ENCODE data around the gene C1orf185. TPM values are rescaled to one million over a fixed set of nuclear protein-coding genes. Genes with fewer than 3 reads are reported as not detected.

The C1orf185 gene
- total RNA-seq, 4 donors from 2014 or later: not detected

GRCh38 chr1:51071291-51072042 is 30.6 kb upstream of the C1orf185 start:
- 78% methylated on average over 11 of the region's 11 CpGs for WGBS
- no peaks in the 10 kb centered on the region for H3K27me3 ChIP-seq
- no peak for DNase-seq (ENCODE audit: low spot score in 2 of 2)
- no peaks in the 10 kb centered on the region for H3K4me1 ChIP-seq
- H3K9me3 ChIP-seq: no peaks in the 10 kb centered on the region
- H3K27ac ChIP-seq: no peak overlapping the region
- TF ChIP-seq EP300 (IDR thresholded peaks at IDR 0.05) (no peak), POLR2AphosphoS5 (IDR thresholded peaks at IDR 0.05) (no peak), CTCF (IDR thresholded peaks at IDR 0.05) (no peak), POLR2A (IDR thresholded peaks at IDR 0.05) (no peak)
- H3K36me3 ChIP-seq: no peaks in the 10 kb centered on the region
- H3K4me3 ChIP-seq: no peak overlapping the region

- WGBS: 78% methylated on average over 16 of the region's 16 CpGs
- H3K4me3 ChIP-seq: no peak overlapping the region
- H3K36me3 ChIP-seq: no peaks in the 10 kb centered on the region
- H3K27me3 ChIP-seq: no peaks in the 10 kb centered on the region
- H3K4me1 ChIP-seq: no peaks in the 10 kb centered on the region
- no peak for DNase-seq (ENCODE audit: low spot score in 2 of 2)
- no peaks in the 10 kb centered on the region for H3K9me3 ChIP-seq
- no peak overlapping the region for H3K27ac ChIP-seq
- TF ChIP-seq POLR2A (IDR thresholded peaks at IDR 0.05): no peak
- no peak for TF ChIP-seq EP300 (IDR thresholded peaks at IDR 0.05)
- no peak for TF ChIP-seq POLR2AphosphoS5 (IDR thresholded peaks at IDR 0.05)
- no peak for TF ChIP-seq CTCF (IDR thresholded peaks at IDR 0.05)
Measured at GRCh38 chr1:51072043-51072439, 30.0 kb upstream of the C1orf185 start.

GRCh38 chr1:51072651-51073050 is 29.4 kb upstream of the C1orf185 start:
- Histone ChIP-seq H3K4me3 (no peak overlapping the region), H3K9me3 (no peaks in the 10 kb centered on the region), H3K36me3 (no peaks in the 10 kb centered on the region), H3K27me3 (no peaks in the 10 kb centered on the region), H3K4me1 (no peaks in the 10 kb centered on the region), H3K27ac (no peak overlapping the region)
- TF ChIP-seq EP300 (IDR thresholded peaks at IDR 0.05): no peak
- DNase-seq (ENCODE audit: low spot score in 2 of 2): no peak

GRCh38 chr1:51073456-51073855 is 28.6 kb upstream of the C1orf185 start:
- Histone ChIP-seq H3K27me3 (no peaks in the 10 kb centered on the region), H3K4me3 (no peak overlapping the region), H3K4me1 (no peaks in the 10 kb centered on the region), H3K36me3 (no peaks in the 10 kb centered on the region), H3K27ac (no peak overlapping the region), H3K9me3 (no peaks in the 10 kb centered on the region)
- 75% methylated on average over 1 of the region's 1 CpG for WGBS
- DNase-seq (ENCODE audit: low spot score in 2 of 2): no peak
- TF ChIP-seq POLR2A (IDR thresholded peaks at IDR 0.05) (no peak), EP300 (IDR thresholded peaks at IDR 0.05) (no peak), CTCF (IDR thresholded peaks at IDR 0.05) (no peak), POLR2AphosphoS5 (IDR thresholded peaks at IDR 0.05) (no peak)

- no peak for TF ChIP-seq CTCF (IDR thresholded peaks at IDR 0.05)
- TF ChIP-seq POLR2A (IDR thresholded peaks at IDR 0.05): no peak
- TF ChIP-seq POLR2AphosphoS5 (IDR thresholded peaks at IDR 0.05): no peak
- no peak for TF ChIP-seq EP300 (IDR thresholded peaks at IDR 0.05)
- Histone ChIP-seq H3K4me1 (no peaks in the 10 kb centered on the region), H3K4me3 (no peak overlapping the region), H3K36me3 (no peaks in the 10 kb centered on the region), H3K9me3 (no peaks in the 10 kb centered on the region), H3K27me3 (peaks cover 8% of the 10 kb centered on the region), H3K27ac (no peak overlapping the region)
- DNase-seq (ENCODE audit: low spot score in 2 of 2): no peak
- 85% methylated on average over 3 of the region's 3 CpGs for WGBS
Measured at GRCh38 chr1:51086496-51087271, 15.3 kb upstream of the C1orf185 start.
